ENCODE measurements around the gene KIF20A. TPM values are rescaled to one million over a fixed set of nuclear protein-coding genes. Genes with fewer than 3 reads are reported as not detected.

KIF20A gene
- total RNA-seq, 1 donor from 2014 or later: 2.5 TPM

- no peaks in the 10 kb centered on the region for H3K27me3 ChIP-seq
- no peak for TF ChIP-seq POLR2AphosphoS5 (IDR thresholded peaks at IDR 0.05; ENCODE audit: insufficient read depth in 1 of 2, low read depth in 1 of 2)
- TF ChIP-seq, protein P1, sequence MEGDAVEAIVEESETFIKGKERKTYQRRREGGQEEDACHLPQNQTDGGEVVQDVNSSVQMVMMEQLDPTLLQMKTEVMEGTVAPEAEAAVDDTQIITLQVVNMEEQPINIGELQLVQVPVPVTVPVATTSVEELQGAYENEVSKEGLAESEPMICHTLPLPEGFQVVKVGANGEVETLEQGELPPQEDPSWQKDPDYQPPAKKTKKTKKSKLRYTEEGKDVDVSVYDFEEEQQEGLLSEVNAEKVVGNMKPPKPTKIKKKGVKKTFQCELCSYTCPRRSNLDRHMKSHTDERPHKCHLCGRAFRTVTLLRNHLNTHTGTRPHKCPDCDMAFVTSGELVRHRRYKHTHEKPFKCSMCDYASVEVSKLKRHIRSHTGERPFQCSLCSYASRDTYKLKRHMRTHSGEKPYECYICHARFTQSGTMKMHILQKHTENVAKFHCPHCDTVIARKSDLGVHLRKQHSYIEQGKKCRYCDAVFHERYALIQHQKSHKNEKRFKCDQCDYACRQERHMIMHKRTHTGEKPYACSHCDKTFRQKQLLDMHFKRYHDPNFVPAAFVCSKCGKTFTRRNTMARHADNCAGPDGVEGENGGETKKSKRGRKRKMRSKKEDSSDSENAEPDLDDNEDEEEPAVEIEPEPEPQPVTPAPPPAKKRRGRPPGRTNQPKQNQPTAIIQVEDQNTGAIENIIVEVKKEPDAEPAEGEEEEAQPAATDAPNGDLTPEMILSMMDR (IDR thresholded peaks at IDR 0.05): no peak
- no peak for TF ChIP-seq POLR2A (IDR thresholded peaks at IDR 0.05)
- H3K36me3 ChIP-seq: peaks cover 8 to 62% of the 10 kb centered on the region in 2 donors
These were observed 21.3 kb upstream of the KIF20A start for GRCh38 chr5:138157626-138158025.

GRCh38 chr5:138159666-138160065, 19.2 kb upstream of the KIF20A start:
- Histone ChIP-seq H3K27me3 (no peaks in the 10 kb centered on the region), H3K27ac (no peak overlapping the region), H3K4me3 (no peak overlapping the region), H3K9me3 (no peaks in the 10 kb centered on the region), H3K36me3 (peaks cover 8 to 82% of the 10 kb centered on the region in 2 donors), H3K4me1 (no peaks in the 10 kb centered on the region)
- no peak for DNase-seq (ENCODE audit: extremely low spot score in 2 of 2)
- intact Hi-C loops (cut with DNase I): no loop called here
- TF ChIP-seq, protein P1 (IDR thresholded peaks at IDR 0.05): no peak
- TF ChIP-seq POLR2AphosphoS5 (IDR thresholded peaks at IDR 0.05; ENCODE audit: insufficient read depth in 1 of 2, low read depth in 1 of 2) (no peak), POLR2A (IDR thresholded peaks at IDR 0.05) (no peak)

More at GRCh38 chr5:138157626-138158025, 21.3 kb upstream of the KIF20A start:
- Histone ChIP-seq H3K4me1 (no peaks in the 10 kb centered on the region), H3K4me3 (no peak overlapping the region), H3K27ac (no peak overlapping the region), H3K9me3 (no peaks in the 10 kb centered on the region)
- intact Hi-C loops (cut with DNase I): no loop called here
- DNase-seq (ENCODE audit: extremely low spot score in 2 of 2): no peak

DNA sequence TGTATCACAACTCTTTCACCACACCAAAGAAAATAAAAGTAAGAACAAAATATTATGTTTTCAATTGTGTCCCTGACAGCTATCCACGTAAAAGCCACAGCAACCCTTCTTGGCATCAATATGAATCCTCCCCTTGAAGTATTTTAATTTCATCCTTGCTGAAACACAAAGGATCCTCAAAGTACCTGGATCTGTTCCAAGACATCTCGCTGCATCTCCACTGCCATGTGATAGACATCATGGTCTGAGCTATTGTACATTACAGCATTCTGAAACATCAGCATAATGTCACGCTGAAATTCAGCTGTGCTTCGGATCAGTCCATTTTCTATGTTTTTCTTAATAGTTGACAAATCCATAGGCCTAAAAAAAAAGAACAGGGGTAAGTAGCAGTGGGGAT, 18.2 kb upstream of the KIF20A start:
- intact Hi-C loops (cut with DNase I): no loop called here
- Histone ChIP-seq H3K27ac (no peak overlapping the region), H3K4me3 (no peak overlapping the region), H3K36me3 (peaks cover 8 to 92% of the 10 kb centered on the region in 2 donors), H3K4me1 (no peaks in the 10 kb centered on the region), H3K27me3 (no peaks in the 10 kb centered on the region), H3K9me3 (no peaks in the 10 kb centered on the region)
- TF ChIP-seq, protein P1 (IDR thresholded peaks at IDR 0.05): no peak
- no peak for TF ChIP-seq POLR2A (IDR thresholded peaks at IDR 0.05)
- no peak for TF ChIP-seq POLR2AphosphoS5 (IDR thresholded peaks at IDR 0.05; ENCODE audit: insufficient read depth in 1 of 2, low read depth in 1 of 2)
- no peak for DNase-seq (ENCODE audit: extremely low spot score in 2 of 2)

GRCh38 chr5:138163721-138164120, 15.2 kb upstream of the KIF20A start:
- Histone ChIP-seq H3K4me1 (no peaks in the 10 kb centered on the region), H3K27ac (no peak overlapping the region), H3K27me3 (no peaks in the 10 kb centered on the region), H3K9me3 (no peaks in the 10 kb centered on the region), H3K4me3 (no peak overlapping the region), H3K36me3 (peaks cover 8 to 99% of the 10 kb centered on the region in 2 donors)
- TF ChIP-seq POLR2AphosphoS5 (IDR thresholded peaks at IDR 0.05; ENCODE audit: insufficient read depth in 1 of 2, low read depth in 1 of 2) (no peak), POLR2A (IDR thresholded peaks at IDR 0.05) (no peak)
- TF ChIP-seq, protein P1 (IDR thresholded peaks at IDR 0.05): no peak
- DNase-seq (ENCODE audit: extremely low spot score in 2 of 2): no peak
- intact Hi-C loops (cut with DNase I): no loop called here

GRCh38 chr5:138169124-138169523, 9.8 kb upstream of the KIF20A start:
- intact Hi-C loops (cut with DNase I): no loop called here
- Histone ChIP-seq H3K27ac (no peak overlapping the region), H3K4me3 (no peak overlapping the region), H3K4me1 (no peaks in the 10 kb centered on the region), H3K9me3 (no peaks in the 10 kb centered on the region), H3K27me3 (no peaks in the 10 kb centered on the region), H3K36me3 (peaks cover 0 to 96% of the 10 kb centered on the region in 2 donors)
- no peak for DNase-seq (ENCODE audit: extremely low spot score in 2 of 2)
- TF ChIP-seq POLR2A (IDR thresholded peaks at IDR 0.05) (no peak), POLR2AphosphoS5 (IDR thresholded peaks at IDR 0.05; ENCODE audit: insufficient read depth in 1 of 2, low read depth in 1 of 2) (no peak)
- TF ChIP-seq, protein P1 (IDR thresholded peaks at IDR 0.05): no peak
